Activated CD8-positive, alpha-beta T cell treated with anti-CD3 and anti-CD28 coated beads for 36 hours (primary cell): ENCODE results near the gene SORT1. TPM values are rescaled to one million over a fixed set of nuclear protein-coding genes. Genes with fewer than 3 reads are reported as not detected.
"Not testable (repeated sequence)": the region's sequence is repeated elsewhere in the genome, so short reads cannot be mapped to it uniquely, and the experiment has no call there.

Experiments
- ATAC-seq: fragments of 200-7000 bp; cut with Tn5 transposase; one replicate; pipeline ENCODE4 v1.10.0; 2021; ENCODE audit warnings: mild to moderate bottlenecking, moderate library complexity
- CTCF ChIA-PET: fragments of 350-600 bp; sonication (Branson Sonifier 250); formaldehyde crosslinking; loops from one replicate; lab custom pipeline; 2021; ENCODE audit warnings: antibody characterized with exemption; lab: Charles Lee
- POLR2A ChIA-PET: fragments of 350-600 bp; sonication (Branson Sonifier 250); formaldehyde crosslinking; loops from one replicate; lab custom pipeline; 2021; ENCODE audit warnings: antibody characterized with exemption; lab: Charles Lee
- DNase-seq: peaks from one replicate; pipeline ENCODE4 v3.0.0-alpha.2; 2020
- H3K27ac Mint-ChIP-seq: one replicate; pipeline ENCODE4 v1.8.0; 2021; ENCODE audit warnings: mild to moderate bottlenecking, mixed read lengths
- H3K27me3 Mint-ChIP-seq: one replicate; pipeline ENCODE4 v1.8.0; 2021; ENCODE audit warnings: mixed read lengths
- H3K36me3 Mint-ChIP-seq: one replicate; pipeline ENCODE4 v1.8.0; 2021; ENCODE audit warnings: low read depth, mixed read lengths
- H3K4me1 Mint-ChIP-seq: one replicate; pipeline ENCODE4 v1.8.0; 2021; ENCODE audit warnings: low read depth, mixed read lengths
- H3K4me3 Mint-ChIP-seq: one replicate; pipeline ENCODE4 v1.8.0; 2021; ENCODE audit warnings: mild to moderate bottlenecking, moderate library complexity, mixed read lengths
- H3K9me3 Mint-ChIP-seq: one replicate; pipeline ENCODE4 v1.8.0; 2021; ENCODE audit warnings: mixed read lengths
- CTCF ChIP-seq: fragments of 200-600 bp; IDR thresholded peaks from one replicate; pipeline ENCODE4 v1.8.0; 2022; ENCODE audit warnings: antibody characterized with exemption, mild to moderate bottlenecking
- intact Hi-C: fragments of 100-400 bp; cut with micrococcal nuclease; formaldehyde crosslinking; loops from one replicate; pipeline ENCODE4 v1.10.0; 2022
- total RNA-seq, 2 experiments: library from RNA; stranded (reverse); gene quantifications; one replicate each; pipeline ENCODE4 v1.2.3, GENCODE V29; 2021

The SORT1 gene
- total RNA-seq, 2 experiments from 2014 or later = 2.5 to 3.2 TPM

- DNase-seq = no peak
- ATAC-seq = no peak
- ChIA-PET CTCF (interaction anchor here (0.7 to 6.8 kb wide), 44 partner anchors 9 to 1965 kb away, joined by 3 to 123 read pairs (median 6); partner anchors contain the start of genes ATXN7L2, ELAPOR1, MYBPHL and PSMA5), POLR2A (interaction anchor here (0.6 to 1.9 kb wide), 11 partner anchors 9 to 315 kb away, joined by 3 to 8 read pairs (median 4); partner anchors contain the start of genes PSRC1 and SARS1)
- H3K4me3 Mint-ChIP-seq = peak overlapping the region; percentile 76
- no peak for TF ChIP-seq CTCF
- H3K4me1 Mint-ChIP-seq = peaks cover 8% of the 10 kb centered on the region
- intact Hi-C loops = loop anchor here (2.0 to 5.0 kb wide), 3 partner anchors 122 to 186 kb away; partner anchors contain the start of gene SARS1
- H3K27me3 Mint-ChIP-seq = peaks cover 29% of the 10 kb centered on the region
- H3K27ac Mint-ChIP-seq = no peak overlapping the region
- H3K36me3 Mint-ChIP-seq = peaks cover 9% of the 10 kb centered on the region
- H3K9me3 Mint-ChIP-seq = no peaks in the 10 kb centered on the region
These were observed 866 bp upstream of the SORT1 start for GRCh38 chr1:109398343-109399225.

- peaks cover 7% of the 10 kb centered on the region for H3K36me3 Mint-ChIP-seq
- intact Hi-C loops = loop anchor here (5.0 kb wide), 2 partner anchors 135 to 185 kb away; partner anchors contain the start of gene SARS1
- H3K9me3 Mint-ChIP-seq = no peaks in the 10 kb centered on the region
- peaks cover 8% of the 10 kb centered on the region for H3K4me1 Mint-ChIP-seq
- no peak for TF ChIP-seq CTCF
- DNase-seq = no peak
- ChIA-PET CTCF (interaction anchor here (1.9 to 6.8 kb wide), 8 partner anchors 14 to 197 kb away, joined by 8 to 123 read pairs (median 50); partner anchors contain the start of gene PSRC1), POLR2A (interaction anchor here (1.2 to 1.9 kb wide), 4 partner anchors 28 to 183 kb away, joined by 5 to 8 read pairs (median 6); partner anchors contain the start of gene SARS1)
- H3K4me3 Mint-ChIP-seq = peak overlapping the region; percentile 77
- no peak overlapping the region for H3K27ac Mint-ChIP-seq
- no peak for ATAC-seq
- peaks cover 38% of the 10 kb centered on the region for H3K27me3 Mint-ChIP-seq
These were observed 692 bp downstream of the SORT1 start for GRCh38 chr1:109396871-109397580.

GRCh38 chr1:109396513-109396839, 1.2 kb downstream of the SORT1 start:
- no peaks in the 10 kb centered on the region for H3K9me3 Mint-ChIP-seq
- H3K27me3 Mint-ChIP-seq = peaks cover 41% of the 10 kb centered on the region
- no peak overlapping the region for H3K27ac Mint-ChIP-seq
- ATAC-seq (no peak), DNase-seq (no peak)
- H3K4me3 Mint-ChIP-seq = peak overlapping the region; percentile 77
- H3K4me1 Mint-ChIP-seq = peaks cover 10% of the 10 kb centered on the region
- TF ChIP-seq CTCF = no peak
- H3K36me3 Mint-ChIP-seq = peaks cover 5% of the 10 kb centered on the region
- POLR2A ChIA-PET = interaction anchor here (1.6 kb wide), 1 partner anchor 156 kb away, joined by 5 read pairs; no protein-coding TSS in a partner anchor
- intact Hi-C loops = loop anchor here (5.0 kb wide), 2 partner anchors 134 to 184 kb away; partner anchors contain the start of gene SARS1
- CTCF ChIA-PET = interaction anchor here (0.9 to 6.8 kb wide), 5 partner anchors 14 to 196 kb away, joined by 3 to 123 read pairs (median 54); partner anchors contain the start of gene PSRC1

- DNase-seq (no peak), ATAC-seq (no peak)
- intact Hi-C loops = loop anchor here (5.0 kb wide), 2 partner anchors 134 to 184 kb away; partner anchors contain the start of gene SARS1
- no peak overlapping the region for H3K4me3 Mint-ChIP-seq
- no peaks in the 10 kb centered on the region for H3K9me3 Mint-ChIP-seq
- ChIA-PET CTCF (interaction anchor here (0.9 to 6.8 kb wide), 5 partner anchors 13 to 196 kb away, joined by 3 to 123 read pairs (median 54); partner anchors contain the start of gene PSRC1), POLR2A (interaction anchor here (0.9 kb wide), 1 partner anchor 146 kb away, joined by 3 read pairs; no protein-coding TSS in a partner anchor)
- H3K36me3 Mint-ChIP-seq = peaks cover 2% of the 10 kb centered on the region
- TF ChIP-seq CTCF = no peak
- peaks cover 10% of the 10 kb centered on the region for H3K4me1 Mint-ChIP-seq
- peaks cover 41% of the 10 kb centered on the region for H3K27me3 Mint-ChIP-seq
- H3K27ac Mint-ChIP-seq = no peak overlapping the region
These were observed 1.9 kb downstream of the SORT1 start for GRCh38 chr1:109395602-109396512.

- H3K4me3 Mint-ChIP-seq, DNase-seq, H3K4me1 Mint-ChIP-seq, ATAC-seq, H3K36me3 Mint-ChIP-seq, H3K9me3 Mint-ChIP-seq, H3K27ac Mint-ChIP-seq: not testable (repeated sequence)
- CTCF ChIA-PET = interaction anchor here (6.2 kb wide), 1 partner anchor 117 kb away, joined by 123 read pairs; no protein-coding TSS in a partner anchor
- H3K27me3 Mint-ChIP-seq = peaks cover 41% of the 10 kb centered on the region
- intact Hi-C loops = loop anchor here (5.0 kb wide), 2 partner anchors 133 to 183 kb away; partner anchors contain the start of gene SARS1
- POLR2A ChIA-PET = interaction anchor here (0.9 kb wide), 1 partner anchor 145 kb away, joined by 3 read pairs; no protein-coding TSS in a partner anchor
These were observed 2.5 kb downstream of the SORT1 start for GRCh38 chr1:109395282-109395599.
